HG02571 (cell line): ENCODE data around the gene OPTN.

Experiments used
- ATAC-seq: cut with Tn5 transposase; IDR thresholded peaks from one replicate; pipeline ENCODE4 v1.9.1; 2021; ENCODE audit warnings: mild to moderate bottlenecking, moderate library complexity; ENCODE audit not compliant: unreplicated experiment

Gene OPTN

DNA sequence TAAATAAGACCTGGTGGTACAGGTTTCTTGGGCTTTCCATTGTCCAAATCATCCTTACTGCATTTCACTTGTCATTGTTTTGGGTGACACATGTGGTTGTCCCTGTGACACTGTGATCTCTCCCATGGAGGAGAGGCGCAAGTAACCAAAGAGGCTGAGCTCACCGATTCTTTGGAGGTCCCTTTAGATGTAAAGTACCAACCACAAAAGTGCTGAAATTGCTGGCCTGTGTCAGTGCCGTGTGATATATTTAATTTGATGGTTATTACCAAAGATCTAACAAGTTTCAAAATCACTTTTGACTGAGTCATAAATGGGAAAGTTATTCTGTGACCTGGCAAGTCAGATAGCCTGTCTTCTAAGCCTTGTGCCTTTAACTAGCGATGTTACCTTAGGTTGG, 80.8 kb downstream of the OPTN start:
- no peak for ATAC-seq

DNA sequence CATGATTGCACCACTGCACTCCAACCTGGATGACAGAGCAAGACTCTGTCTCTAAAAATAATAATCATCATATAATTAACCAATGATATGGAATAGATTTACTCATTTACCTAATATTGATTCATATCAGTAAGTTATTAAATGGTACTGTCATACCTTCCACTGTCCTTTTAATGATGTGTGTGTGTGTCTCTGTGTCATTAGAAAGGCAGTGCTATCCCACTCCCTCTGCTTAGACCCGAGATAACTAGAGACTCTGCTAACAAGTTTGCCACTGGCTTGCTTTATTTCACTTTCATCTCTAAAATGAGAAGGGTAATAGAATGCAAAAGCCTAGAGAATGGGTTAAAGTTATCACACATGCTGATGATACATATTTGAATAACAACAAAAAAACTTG, 82.5 kb downstream of the OPTN start:
- ATAC-seq: no peak

- ATAC-seq: no peak
These were observed 83.7 kb downstream of the OPTN start for GRCh38 chr10:13183625-13184024.

GRCh38 chr10:13184276-13184675, 84.3 kb downstream of the OPTN start:
- no peak for ATAC-seq

DNA sequence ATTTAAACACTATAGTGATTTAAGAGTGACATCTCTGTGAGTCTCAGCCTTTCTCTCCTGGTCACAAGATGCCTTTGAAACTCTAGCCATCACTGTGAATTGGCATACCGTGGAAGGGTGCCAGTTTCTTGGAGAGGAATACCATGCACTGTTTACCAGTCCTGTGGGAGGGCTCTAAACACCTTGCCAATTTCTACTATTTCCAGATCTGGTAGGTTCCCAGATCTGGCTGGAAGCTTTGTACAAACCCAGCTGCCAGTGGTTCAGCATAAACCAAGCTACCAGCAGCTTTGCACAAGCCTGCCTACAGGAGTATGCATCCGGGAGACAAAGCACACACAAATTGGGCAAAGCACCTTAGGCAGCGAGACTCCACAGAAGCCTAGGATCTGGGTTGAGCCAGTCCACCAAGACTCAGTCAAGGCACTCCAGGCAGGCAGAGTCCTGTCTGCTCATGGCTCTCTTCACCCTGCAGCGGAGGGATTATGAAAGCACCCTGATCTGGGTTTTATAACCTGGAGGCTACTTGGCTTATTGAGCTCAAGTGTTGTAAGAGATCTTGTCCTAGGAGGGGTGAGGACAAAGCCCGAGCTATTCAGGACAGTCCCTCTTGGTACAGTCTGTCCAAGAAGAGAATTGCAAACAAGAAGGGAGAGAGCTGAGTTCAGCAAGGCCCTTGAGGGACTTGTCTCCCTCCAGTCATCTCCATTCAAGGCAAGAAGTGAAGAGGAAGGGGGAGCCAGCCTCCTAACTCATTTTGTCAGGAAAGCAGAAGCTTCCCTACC, 85.0 kb downstream of the OPTN start:
- no peak for ATAC-seq

GRCh38 chr10:13187135-13187534, 87.2 kb downstream of the OPTN start:
- ATAC-seq: no peak
